Epithelial cell of esophagus (primary cell): ENCODE results near the gene HCN4.
A peak's percentile ranks its signal among the peaks of the same experiment; 100 is the strongest.

Experiments used
- DNase-seq: peaks from one replicate; pipeline ENCODE4 v3.0.0; 2010; ENCODE audit warnings: low read depth
- H3K4me3 ChIP-seq: 2 replicates; pipeline ENCODE4 v1.5.1; 2011; ENCODE audit warnings: mild to moderate bottlenecking, low read length, control low read depth
- CTCF ChIP-seq: IDR thresholded peaks from 2 replicates; pipeline ENCODE4 v1.5.1; 2011; ENCODE audit warnings: low read depth, mild to moderate bottlenecking, low read length, control low read depth, inconsistent platforms; ENCODE audit not compliant: insufficient read depth; ENCODE audit errors: missing control alignments

The HCN4 gene

GRCh38 chr15:73388256-73388781 lies 19.6 kb upstream of the HCN4 start:
- no peak overlapping the region for H3K4me3 ChIP-seq
- TF ChIP-seq CTCF = no peak
- peak; percentile 58 for DNase-seq

GRCh38 chr15:73387507-73388255 lies 18.9 kb upstream of the HCN4 start:
- no peak for TF ChIP-seq CTCF
- peak; percentile 43 for DNase-seq
- H3K4me3 ChIP-seq = no peak overlapping the region

GRCh38 chr15:73386886-73387506 lies 18.2 kb upstream of the HCN4 start:
- H3K4me3 ChIP-seq = no peak overlapping the region
- no peak for DNase-seq
- TF ChIP-seq CTCF = no peak

- H3K4me3 ChIP-seq = no peak overlapping the region
- no peak for DNase-seq
- TF ChIP-seq CTCF = no peak
Observed at GRCh38 chr15:73386238-73386637, 17.5 kb upstream of the HCN4 start.

- no peak for TF ChIP-seq CTCF
- no peak overlapping the region for H3K4me3 ChIP-seq
- no peak for DNase-seq
Observed at GRCh38 chr15:73385205-73385604, 16.4 kb upstream of the HCN4 start.

GRCh38 chr15:73383310-73384189 lies 14.8 kb upstream of the HCN4 start:
- DNase-seq = no peak
- no peak for TF ChIP-seq CTCF
- H3K4me3 ChIP-seq = no peak overlapping the region
